H1 (cell line): ENCODE results near the gene B4GALT7. TPM values are rescaled to one million over a fixed set of nuclear protein-coding genes. Genes with fewer than 3 reads are reported as not detected.

ENCODE experiments used
- ASH2L ChIP-seq: fragments of 200-600, 300-600 bp; sonication (generic); IDR thresholded peaks from one replicate; pipeline ENCODE4 v1.7.1; 2017; ENCODE audit warnings: low read length
- BACH1 ChIP-seq: IDR thresholded peaks from 2 replicates; pipeline ENCODE4 v1.6.1; 2012; ENCODE audit warnings: low read length, improper control_type of control experiment
- CHD1 ChIP-seq: IDR thresholded peaks from 2 replicates; pipeline ENCODE4 v1.6.1; 2012; ENCODE audit warnings: low read depth, low read length, improper control_type of control experiment
- GABPA ChIP-seq: IDR thresholded peaks from 2 replicates; pipeline ENCODE4 v1.6.1; 2011; ENCODE audit warnings: mild to moderate bottlenecking, low read length, moderate library complexity, borderline replicate concordance; ENCODE audit not compliant: insufficient read depth
- RXRA ChIP-seq: IDR thresholded peaks from 2 replicates; pipeline ENCODE4 v1.6.1; 2011; ENCODE audit warnings: low read depth, mild to moderate bottlenecking, low read length, moderate library complexity; ENCODE audit not compliant: insufficient read depth
- TAF1 ChIP-seq: IDR thresholded peaks from 2 replicates; pipeline ENCODE4 v1.6.1; 2011; ENCODE audit warnings: mild to moderate bottlenecking, low read depth, low read length
- ZNF274 ChIP-seq: IDR thresholded peaks from 2 replicates; pipeline ENCODE4 v1.7.0; 2012; ENCODE audit warnings: low read length, borderline replicate concordance; ENCODE audit errors: extremely low read depth
- polyA plus RNA-seq, 7 experiments: library from polyadenylated mRNA; depleted of rRNA in 3 of 7; stranded (reverse) in 5 of 7; unstranded in 2 of 7; fragments of >200 nt in 5 of 7; fragments of 200-250 nt in 2 of 7; gene quantifications; 1 replicate in 5 of 7; 2 replicates in 1 of 7; 4 replicates in 1 of 7; pipeline versions ENCODE4 v1.2.1 to v1.2.3, GENCODE V29; 2011 to 2013; ENCODE audit warnings: missing spikeins in 2 of 7, mixed read lengths in 2 of 7
- total RNA-seq: library from RNA; stranded (reverse); fragmentation: NEBNext Ultra II Directional; extraction: Animal tissue kit (Norgen Biotek cat#: 25700); gene quantifications from 2 replicates; pipeline ENCODE4 v1.2.1, GENCODE V29; 2021
- TF ChIP-seq, protein P1 (sequence below): fragments of 300-600 bp; sonication (generic); IDR thresholded peaks from 2 replicates; pipeline ENCODE4 v1.7.1; 2012; ENCODE audit warnings: low read length, moderate library complexity, mild to moderate bottlenecking, inconsistent platforms; ENCODE audit not compliant: insufficient replicate concordance
- TF ChIP-seq, protein P2 (sequence below): IDR thresholded peaks from 2 replicates; pipeline ENCODE4 v1.6.1; 2011; ENCODE audit warnings: low read depth, mild to moderate bottlenecking, low read length; ENCODE audit not compliant: insufficient read depth

Gene B4GALT7
- total and polyA plus RNA-seq, 2 of the 8 experiments (the other 6 are each of a cell fraction or from before 2014, with no cell fraction given): 18.7 to 31.9 TPM

DNA sequence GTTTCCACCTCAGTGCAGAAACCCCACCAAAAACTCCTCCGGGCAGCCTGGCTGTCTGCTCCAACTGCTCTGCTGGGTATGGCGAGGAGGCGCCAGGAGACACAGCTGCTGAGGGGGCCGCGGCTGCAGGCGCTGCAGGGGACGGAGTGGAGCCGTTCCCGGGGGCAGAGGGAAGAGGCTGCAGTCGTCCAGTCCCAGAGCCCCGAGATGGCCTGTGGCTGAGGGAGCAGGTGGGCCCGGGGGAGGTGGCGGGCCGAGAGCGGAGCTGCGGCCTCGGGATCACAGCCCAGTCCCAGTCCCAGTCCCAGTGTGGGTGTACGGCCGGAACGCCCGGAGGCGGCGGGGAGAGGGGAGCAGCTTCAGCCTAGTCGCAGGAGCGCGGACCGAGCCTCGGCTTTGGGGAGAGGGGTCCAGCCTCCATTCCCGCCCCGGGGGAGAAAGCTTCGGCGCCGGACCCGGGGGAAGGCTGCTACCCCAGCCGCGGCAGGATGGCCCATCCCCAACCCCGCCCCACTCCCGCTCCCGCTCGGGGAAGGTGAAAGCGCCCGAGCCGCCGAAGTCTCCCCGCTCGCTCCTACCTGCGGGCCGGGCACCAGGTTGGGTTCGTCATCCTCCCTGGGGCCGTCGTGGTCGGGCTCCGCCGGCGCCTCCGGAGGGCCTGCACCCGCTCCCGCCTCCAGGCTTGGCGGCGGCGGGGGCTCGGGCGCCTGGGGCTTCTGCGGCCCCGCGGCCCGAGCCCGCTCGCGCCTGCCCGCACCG, 46.1 kb upstream of the B4GALT7 start (continued):
- TF ChIP-seq, protein P1, sequence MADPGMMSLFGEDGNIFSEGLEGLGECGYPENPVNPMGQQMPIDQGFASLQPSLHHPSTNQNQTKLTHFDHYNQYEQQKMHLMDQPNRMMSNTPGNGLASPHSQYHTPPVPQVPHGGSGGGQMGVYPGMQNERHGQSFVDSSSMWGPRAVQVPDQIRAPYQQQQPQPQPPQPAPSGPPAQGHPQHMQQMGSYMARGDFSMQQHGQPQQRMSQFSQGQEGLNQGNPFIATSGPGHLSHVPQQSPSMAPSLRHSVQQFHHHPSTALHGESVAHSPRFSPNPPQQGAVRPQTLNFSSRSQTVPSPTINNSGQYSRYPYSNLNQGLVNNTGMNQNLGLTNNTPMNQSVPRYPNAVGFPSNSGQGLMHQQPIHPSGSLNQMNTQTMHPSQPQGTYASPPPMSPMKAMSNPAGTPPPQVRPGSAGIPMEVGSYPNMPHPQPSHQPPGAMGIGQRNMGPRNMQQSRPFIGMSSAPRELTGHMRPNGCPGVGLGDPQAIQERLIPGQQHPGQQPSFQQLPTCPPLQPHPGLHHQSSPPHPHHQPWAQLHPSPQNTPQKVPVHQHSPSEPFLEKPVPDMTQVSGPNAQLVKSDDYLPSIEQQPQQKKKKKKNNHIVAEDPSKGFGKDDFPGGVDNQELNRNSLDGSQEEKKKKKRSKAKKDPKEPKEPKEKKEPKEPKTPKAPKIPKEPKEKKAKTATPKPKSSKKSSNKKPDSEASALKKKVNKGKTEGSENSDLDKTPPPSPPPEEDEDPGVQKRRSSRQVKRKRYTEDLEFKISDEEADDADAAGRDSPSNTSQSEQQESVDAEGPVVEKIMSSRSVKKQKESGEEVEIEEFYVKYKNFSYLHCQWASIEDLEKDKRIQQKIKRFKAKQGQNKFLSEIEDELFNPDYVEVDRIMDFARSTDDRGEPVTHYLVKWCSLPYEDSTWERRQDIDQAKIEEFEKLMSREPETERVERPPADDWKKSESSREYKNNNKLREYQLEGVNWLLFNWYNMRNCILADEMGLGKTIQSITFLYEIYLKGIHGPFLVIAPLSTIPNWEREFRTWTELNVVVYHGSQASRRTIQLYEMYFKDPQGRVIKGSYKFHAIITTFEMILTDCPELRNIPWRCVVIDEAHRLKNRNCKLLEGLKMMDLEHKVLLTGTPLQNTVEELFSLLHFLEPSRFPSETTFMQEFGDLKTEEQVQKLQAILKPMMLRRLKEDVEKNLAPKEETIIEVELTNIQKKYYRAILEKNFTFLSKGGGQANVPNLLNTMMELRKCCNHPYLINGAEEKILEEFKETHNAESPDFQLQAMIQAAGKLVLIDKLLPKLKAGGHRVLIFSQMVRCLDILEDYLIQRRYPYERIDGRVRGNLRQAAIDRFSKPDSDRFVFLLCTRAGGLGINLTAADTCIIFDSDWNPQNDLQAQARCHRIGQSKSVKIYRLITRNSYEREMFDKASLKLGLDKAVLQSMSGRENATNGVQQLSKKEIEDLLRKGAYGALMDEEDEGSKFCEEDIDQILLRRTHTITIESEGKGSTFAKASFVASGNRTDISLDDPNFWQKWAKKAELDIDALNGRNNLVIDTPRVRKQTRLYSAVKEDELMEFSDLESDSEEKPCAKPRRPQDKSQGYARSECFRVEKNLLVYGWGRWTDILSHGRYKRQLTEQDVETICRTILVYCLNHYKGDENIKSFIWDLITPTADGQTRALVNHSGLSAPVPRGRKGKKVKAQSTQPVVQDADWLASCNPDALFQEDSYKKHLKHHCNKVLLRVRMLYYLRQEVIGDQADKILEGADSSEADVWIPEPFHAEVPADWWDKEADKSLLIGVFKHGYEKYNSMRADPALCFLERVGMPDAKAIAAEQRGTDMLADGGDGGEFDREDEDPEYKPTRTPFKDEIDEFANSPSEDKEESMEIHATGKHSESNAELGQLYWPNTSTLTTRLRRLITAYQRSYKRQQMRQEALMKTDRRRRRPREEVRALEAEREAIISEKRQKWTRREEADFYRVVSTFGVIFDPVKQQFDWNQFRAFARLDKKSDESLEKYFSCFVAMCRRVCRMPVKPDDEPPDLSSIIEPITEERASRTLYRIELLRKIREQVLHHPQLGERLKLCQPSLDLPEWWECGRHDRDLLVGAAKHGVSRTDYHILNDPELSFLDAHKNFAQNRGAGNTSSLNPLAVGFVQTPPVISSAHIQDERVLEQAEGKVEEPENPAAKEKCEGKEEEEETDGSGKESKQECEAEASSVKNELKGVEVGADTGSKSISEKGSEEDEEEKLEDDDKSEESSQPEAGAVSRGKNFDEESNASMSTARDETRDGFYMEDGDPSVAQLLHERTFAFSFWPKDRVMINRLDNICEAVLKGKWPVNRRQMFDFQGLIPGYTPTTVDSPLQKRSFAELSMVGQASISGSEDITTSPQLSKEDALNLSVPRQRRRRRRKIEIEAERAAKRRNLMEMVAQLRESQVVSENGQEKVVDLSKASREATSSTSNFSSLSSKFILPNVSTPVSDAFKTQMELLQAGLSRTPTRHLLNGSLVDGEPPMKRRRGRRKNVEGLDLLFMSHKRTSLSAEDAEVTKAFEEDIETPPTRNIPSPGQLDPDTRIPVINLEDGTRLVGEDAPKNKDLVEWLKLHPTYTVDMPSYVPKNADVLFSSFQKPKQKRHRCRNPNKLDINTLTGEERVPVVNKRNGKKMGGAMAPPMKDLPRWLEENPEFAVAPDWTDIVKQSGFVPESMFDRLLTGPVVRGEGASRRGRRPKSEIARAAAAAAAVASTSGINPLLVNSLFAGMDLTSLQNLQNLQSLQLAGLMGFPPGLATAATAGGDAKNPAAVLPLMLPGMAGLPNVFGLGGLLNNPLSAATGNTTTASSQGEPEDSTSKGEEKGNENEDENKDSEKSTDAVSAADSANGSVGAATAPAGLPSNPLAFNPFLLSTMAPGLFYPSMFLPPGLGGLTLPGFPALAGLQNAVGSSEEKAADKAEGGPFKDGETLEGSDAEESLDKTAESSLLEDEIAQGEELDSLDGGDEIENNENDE: no peak
- TF ChIP-seq BACH1: no peak
- no peak for TF ChIP-seq CHD1
- 0 out of 2 replicates have a peak, but pooled peaks have one; percentile 34 for TF ChIP-seq TAF1
- TF ChIP-seq ZNF274: no peak
- TF ChIP-seq RXRA: no peak
- TF ChIP-seq, protein P2, sequence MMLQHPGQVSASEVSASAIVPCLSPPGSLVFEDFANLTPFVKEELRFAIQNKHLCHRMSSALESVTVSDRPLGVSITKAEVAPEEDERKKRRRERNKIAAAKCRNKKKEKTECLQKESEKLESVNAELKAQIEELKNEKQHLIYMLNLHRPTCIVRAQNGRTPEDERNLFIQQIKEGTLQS: no peak
- TF ChIP-seq GABPA: no peak
- TF ChIP-seq ASH2L: no peak
